ENCODE data around the gene BAD.

DNA sequence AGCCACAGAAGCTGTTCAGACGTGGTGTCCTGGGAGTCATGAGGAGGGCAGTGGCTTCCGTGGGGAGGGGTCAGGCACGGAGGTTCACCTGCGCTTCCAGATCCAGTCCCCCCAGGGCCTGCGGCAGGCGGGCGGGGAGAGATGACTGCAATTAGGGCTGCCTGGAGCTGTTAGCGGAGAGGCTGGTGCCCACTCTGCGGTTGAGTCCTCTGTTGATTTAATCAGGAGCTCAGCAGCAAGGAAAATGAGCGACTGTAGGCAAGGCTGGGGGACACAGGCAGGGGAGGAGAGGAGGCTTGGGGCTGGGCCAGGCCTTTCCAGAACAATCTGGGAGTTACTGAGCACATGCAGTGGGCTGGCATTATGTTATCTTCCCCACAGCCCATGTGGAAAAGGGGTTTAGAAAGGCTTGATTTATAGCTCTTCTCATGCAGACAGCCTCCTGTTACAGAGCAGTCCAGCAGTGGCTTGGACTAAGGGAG, 20.1 kb downstream of the BAD start:
- TF ChIP-seq, protein P1, sequence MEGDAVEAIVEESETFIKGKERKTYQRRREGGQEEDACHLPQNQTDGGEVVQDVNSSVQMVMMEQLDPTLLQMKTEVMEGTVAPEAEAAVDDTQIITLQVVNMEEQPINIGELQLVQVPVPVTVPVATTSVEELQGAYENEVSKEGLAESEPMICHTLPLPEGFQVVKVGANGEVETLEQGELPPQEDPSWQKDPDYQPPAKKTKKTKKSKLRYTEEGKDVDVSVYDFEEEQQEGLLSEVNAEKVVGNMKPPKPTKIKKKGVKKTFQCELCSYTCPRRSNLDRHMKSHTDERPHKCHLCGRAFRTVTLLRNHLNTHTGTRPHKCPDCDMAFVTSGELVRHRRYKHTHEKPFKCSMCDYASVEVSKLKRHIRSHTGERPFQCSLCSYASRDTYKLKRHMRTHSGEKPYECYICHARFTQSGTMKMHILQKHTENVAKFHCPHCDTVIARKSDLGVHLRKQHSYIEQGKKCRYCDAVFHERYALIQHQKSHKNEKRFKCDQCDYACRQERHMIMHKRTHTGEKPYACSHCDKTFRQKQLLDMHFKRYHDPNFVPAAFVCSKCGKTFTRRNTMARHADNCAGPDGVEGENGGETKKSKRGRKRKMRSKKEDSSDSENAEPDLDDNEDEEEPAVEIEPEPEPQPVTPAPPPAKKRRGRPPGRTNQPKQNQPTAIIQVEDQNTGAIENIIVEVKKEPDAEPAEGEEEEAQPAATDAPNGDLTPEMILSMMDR (IDR thresholded peaks at IDR 0.05; ENCODE audit: low read length), result no peak
- TF ChIP-seq EZH2 (optimal IDR thresholded peaks at IDR 0.05; ENCODE audit: low read depth, low read length), result no peak

All from MM.1S (cell line).